Thoracic aorta (tissue), 2 donors: ENCODE results near the gene ACTBL2. TPM values are rescaled to one million over a fixed set of nuclear protein-coding genes. Genes with fewer than 3 reads are reported as not detected.

ENCODE experiments used
- ATAC-seq: fragments of 150-250 bp; one replicate; pipeline ENCODE4 v1.8.0; 2017; ENCODE audit warnings: low read depth; ENCODE audit not compliant: insufficient number of reproducible peaks, low FRiP score
- DNase-seq: peaks from one replicate; pipeline ENCODE4 v3.0.0-alpha.2; 2020; ENCODE audit warnings: low spot score
- H3K27ac ChIP-seq, 2 donors: fragments of 200-600 bp; sonication (generic); 1 replicate in 1 of 2; 2 replicates in 1 of 2; pipeline ENCODE4 v1.5.1; 2016; ENCODE audit warnings: mild to moderate bottlenecking in 2 of 2, moderate library complexity in 2 of 2
- H3K27me3 ChIP-seq: fragments of 200-600 bp; sonication (generic); replicated peaks from 2 replicates; pipeline ENCODE4 v1.6.0; 2016; ENCODE audit warnings: mild to moderate bottlenecking; ENCODE audit not compliant: insufficient read depth
- H3K36me3 ChIP-seq: fragments of 200-600 bp; sonication (generic); one replicate; pipeline ENCODE4 v1.5.1; 2016
- H3K4me1 ChIP-seq, 2 donors: fragments of 200-600 bp; sonication (generic); 1 replicate in 1 of 2; 2 replicates in 1 of 2; pipeline versions ENCODE4 v1.5.1 to v1.6.0; 2016; ENCODE audit warnings: low read depth in 2 of 2, mild to moderate bottlenecking in 1 of 2; ENCODE audit not compliant: control insufficient read depth in 1 of 2
- H3K4me3 ChIP-seq: fragments of 200-600 bp; sonication (generic); 2 replicates; pipeline ENCODE4 v1.5.1; 2016; ENCODE audit warnings: mild to moderate bottlenecking
- H3K9me3 ChIP-seq: fragments of 200-600 bp; sonication (generic); 2 replicates; pipeline ENCODE4 v1.5.1; 2016
- total RNA-seq, 2 donors: library from RNA; depleted of rRNA; stranded (reverse); fragments of >200 nt; gene quantifications; one replicate each; pipeline versions ENCODE4 v1.1.0 to v1.2.3, GENCODE V29; 2016
- TF ChIP-seq, protein P1 (sequence below): fragments of 200-600 bp; sonication (generic); IDR thresholded peaks from one replicate; pipeline ENCODE4 v1.5.1; 2019; ENCODE audit warnings: antibody characterized with exemption

The ACTBL2 gene
- total RNA-seq, 2 donors from 2014 or later: not detected

DNA sequence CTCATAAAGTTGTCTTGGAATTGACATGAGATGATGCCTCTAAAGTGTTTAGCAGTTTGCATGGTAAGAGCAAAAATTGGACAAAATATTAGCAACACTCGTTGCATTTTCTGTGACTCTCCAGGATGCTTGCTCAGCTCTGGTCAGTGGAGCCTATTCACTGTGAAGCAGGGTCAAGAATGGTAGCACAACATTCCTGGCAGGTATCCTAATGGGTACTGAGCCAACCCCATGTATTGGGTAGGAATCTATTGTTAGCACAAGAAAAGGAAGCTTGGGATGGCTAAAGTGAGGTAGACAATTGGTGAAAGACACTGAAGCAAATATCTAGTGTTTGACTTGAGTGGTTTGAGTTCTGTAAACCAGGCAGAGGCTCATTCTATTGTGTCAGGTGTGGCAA lies 10.4 kb upstream of the ACTBL2 start:
- Histone ChIP-seq H3K27me3 (no peaks in the 10 kb centered on the region), H3K27ac (no peak overlapping the region), H3K4me3 (no peak overlapping the region), H3K36me3 (no peaks in the 10 kb centered on the region), H3K9me3 (no peaks in the 10 kb centered on the region), H3K4me1 (peaks cover 9 to 35% of the 10 kb centered on the region in 2 donors)
- no peak for ATAC-seq
- TF ChIP-seq, protein P1, sequence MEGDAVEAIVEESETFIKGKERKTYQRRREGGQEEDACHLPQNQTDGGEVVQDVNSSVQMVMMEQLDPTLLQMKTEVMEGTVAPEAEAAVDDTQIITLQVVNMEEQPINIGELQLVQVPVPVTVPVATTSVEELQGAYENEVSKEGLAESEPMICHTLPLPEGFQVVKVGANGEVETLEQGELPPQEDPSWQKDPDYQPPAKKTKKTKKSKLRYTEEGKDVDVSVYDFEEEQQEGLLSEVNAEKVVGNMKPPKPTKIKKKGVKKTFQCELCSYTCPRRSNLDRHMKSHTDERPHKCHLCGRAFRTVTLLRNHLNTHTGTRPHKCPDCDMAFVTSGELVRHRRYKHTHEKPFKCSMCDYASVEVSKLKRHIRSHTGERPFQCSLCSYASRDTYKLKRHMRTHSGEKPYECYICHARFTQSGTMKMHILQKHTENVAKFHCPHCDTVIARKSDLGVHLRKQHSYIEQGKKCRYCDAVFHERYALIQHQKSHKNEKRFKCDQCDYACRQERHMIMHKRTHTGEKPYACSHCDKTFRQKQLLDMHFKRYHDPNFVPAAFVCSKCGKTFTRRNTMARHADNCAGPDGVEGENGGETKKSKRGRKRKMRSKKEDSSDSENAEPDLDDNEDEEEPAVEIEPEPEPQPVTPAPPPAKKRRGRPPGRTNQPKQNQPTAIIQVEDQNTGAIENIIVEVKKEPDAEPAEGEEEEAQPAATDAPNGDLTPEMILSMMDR: no peak
- no peak for DNase-seq

DNA sequence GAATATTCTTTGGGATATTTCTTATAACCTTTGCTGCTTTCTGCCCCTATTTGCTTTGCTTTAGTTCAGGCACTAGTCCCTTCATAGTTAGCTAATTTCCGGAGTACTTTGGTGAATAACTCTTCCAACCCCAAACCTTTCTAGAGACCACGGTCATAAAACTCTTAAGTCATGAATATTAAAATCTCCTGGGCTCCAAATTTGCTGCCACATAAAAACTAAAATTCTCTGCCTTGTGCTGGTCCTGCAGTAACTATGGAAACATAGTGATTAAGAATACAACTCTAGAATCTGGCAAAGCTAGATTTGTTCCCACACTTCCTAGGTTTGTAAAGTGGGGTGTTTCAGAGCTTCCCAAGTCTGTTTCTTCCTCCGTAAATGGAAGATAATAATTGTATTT lies 10.0 kb upstream of the ACTBL2 start:
- ATAC-seq (no peak), DNase-seq (no peak)
- Histone ChIP-seq H3K36me3 (no peaks in the 10 kb centered on the region), H3K4me1 (peaks cover 10 to 36% of the 10 kb centered on the region in 2 donors), H3K27me3 (no peaks in the 10 kb centered on the region), H3K4me3 (no peak overlapping the region), H3K27ac (no peak overlapping the region), H3K9me3 (no peaks in the 10 kb centered on the region)
- TF ChIP-seq, protein P1: no peak

DNA sequence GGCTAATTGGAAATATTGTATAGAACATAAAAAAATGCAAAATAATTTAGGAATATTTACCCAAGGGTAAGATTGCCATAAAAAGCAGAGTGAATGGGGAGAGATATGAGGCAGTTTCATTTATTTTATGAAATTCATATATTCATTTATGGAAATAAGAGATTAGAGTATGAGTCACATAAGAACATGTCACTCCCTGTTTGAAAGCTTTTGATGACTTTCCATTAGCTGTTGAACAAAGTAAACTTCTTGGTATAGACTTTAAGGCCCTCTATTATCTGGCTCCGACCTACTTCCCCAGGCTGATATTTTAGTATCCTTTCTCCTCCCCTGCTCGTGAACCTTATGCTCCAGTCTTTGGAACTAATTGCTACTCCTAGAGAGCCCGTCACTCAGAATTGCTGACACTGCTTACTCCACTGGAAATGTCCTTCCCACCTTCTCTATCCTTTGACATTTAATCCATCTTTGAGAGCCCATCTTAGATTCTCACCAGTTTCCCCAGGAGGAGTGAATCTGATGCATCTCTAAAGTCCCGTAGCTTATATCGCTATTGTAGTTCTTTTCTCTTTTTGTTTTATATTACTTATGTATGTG lies 8.9 kb upstream of the ACTBL2 start:
- Histone ChIP-seq H3K27me3 (no peaks in the 10 kb centered on the region), H3K36me3 (no peaks in the 10 kb centered on the region), H3K4me1 (peaks cover 10 to 36% of the 10 kb centered on the region in 2 donors), H3K9me3 (no peaks in the 10 kb centered on the region), H3K27ac (no peak overlapping the region), H3K4me3 (no peak overlapping the region)
- ATAC-seq (no peak), DNase-seq (no peak)
- TF ChIP-seq, protein P1: no peak

DNA sequence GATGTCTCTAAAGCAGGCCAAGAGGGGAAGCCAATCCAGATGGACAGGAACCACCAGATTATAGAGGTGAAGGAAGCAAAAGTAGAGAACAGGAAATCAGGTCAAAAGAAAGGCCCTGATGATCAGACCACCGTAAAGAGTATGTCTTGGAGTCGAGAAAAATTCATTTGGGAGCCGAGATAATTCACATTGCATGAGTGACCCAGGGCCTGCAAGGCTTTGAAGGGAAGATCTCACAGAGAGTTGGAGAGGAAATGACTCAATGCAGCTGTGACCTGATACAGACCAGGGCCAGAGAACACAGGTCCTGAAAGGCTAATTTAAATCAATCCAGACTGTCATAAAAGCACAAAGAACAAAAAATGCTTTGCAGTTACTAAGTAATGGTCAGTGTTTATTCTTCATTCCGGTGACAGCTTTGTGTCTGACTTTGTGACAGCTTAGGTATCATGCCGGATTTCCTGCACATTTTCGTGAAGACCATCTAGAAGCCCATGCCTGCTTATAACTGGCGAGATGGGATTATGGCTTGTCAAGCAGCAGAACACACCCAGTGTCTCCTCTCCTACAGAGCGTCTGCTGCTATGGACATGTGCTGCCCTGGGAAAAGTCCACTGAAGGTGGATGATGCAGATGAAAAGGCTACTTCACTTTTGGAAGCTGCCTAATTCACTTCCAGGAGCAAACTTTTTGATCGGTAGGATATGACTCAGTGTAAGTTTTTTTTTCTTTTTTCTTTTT lies 5.8 kb upstream of the ACTBL2 start:
- Histone ChIP-seq H3K36me3 (no peaks in the 10 kb centered on the region), H3K27ac (no peak overlapping the region), H3K4me1 (peaks cover 5 to 17% of the 10 kb centered on the region in 2 donors), H3K27me3 (no peaks in the 10 kb centered on the region), H3K9me3 (no peaks in the 10 kb centered on the region), H3K4me3 (no peak overlapping the region)
- no peak for ATAC-seq
- TF ChIP-seq, protein P1: no peak
- no peak for DNase-seq

DNA sequence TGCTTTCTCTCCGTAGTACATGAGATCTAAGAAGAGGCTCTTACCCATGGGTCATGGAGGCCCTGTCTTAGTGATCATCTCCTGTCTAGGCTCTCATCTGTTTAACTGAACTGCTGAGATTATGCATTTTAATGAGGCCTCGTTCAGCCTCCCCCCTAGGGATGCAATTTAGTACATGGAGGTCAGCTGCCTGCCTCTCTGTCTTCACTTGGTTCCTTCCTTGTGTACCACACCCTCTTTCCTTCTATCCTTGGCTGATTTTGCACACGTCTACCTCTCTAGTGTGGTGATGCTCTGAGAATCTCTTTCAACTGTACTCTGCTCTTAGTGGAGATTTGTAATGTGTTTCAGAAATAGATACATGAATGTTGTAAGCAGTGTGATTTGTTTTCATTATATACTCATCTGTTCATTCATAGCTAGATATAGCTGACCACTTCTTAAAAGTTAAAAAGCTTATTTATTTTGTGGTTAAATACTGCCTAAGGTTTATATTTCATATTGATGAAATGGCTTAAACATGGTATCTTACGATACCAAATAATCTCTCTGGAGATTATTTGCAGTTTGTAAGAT lies 3.5 kb upstream of the ACTBL2 start:
- no peak overlapping the region for H3K4me3 ChIP-seq
- H3K4me1 ChIP-seq: peaks cover 5 to 11% of the 10 kb centered on the region in 2 donors
- TF ChIP-seq, protein P1: no peak
- DNase-seq (no peak), ATAC-seq (no peak)
- H3K36me3 ChIP-seq: no peaks in the 10 kb centered on the region
- no peaks in the 10 kb centered on the region for H3K27me3 ChIP-seq
- H3K27ac ChIP-seq: no peak overlapping the region
- H3K9me3 ChIP-seq: no peaks in the 10 kb centered on the region
